Measurements from ENCODE around the gene ULK3. TPM values are rescaled to one million over a fixed set of nuclear protein-coding genes. Genes with fewer than 3 reads are reported as not detected.

Gene ULK3
- total and polyA plus RNA-seq, 10 of the 15 experiments (the other 5 are each of a cell fraction or from before 2014, with no cell fraction given) = 0.64 to 38.8 (median 27.1) TPM

DNA sequence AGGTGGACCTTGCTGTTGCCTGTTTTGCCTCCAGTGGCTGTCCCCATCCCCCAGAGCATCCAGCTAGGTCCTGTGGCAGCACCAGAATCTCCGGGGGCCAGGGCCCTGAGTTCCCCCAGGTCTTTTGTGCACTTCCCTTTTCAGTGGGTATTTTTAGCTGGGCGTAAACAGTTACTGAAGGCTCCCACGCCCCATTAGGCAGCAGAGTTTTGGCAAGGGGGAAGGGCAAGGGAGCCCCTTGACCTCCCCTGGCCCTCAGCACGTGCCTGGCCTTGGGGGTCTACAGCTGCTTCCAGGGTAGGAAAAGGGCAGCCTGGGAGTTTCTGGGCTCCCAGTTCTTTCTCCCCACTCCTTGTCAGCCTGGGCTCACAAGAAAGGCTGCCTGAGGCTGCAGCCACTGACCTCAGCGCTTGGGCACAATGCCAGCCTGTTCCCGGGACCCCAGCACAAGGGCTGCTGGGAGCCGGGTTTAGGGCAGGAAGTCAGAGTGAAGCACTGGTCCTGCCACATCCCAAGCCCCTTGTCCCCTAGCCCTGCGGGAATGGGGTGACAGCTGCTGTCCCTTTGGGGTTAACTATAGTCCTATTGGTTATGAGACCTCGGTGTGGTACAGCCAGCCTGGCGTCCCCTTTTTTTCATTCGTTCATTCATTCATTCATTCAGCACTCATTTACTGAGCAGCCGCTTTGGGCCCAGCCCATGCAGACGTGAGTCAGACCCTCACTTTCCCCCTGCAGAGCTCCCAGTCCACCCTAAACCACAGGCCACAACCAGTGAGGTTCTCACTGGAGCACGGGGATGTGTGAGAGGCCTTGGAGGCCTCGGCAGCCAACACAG, 52.7 kb downstream of the ULK3 start (continued):
- TF ChIP-seq, protein P1, sequence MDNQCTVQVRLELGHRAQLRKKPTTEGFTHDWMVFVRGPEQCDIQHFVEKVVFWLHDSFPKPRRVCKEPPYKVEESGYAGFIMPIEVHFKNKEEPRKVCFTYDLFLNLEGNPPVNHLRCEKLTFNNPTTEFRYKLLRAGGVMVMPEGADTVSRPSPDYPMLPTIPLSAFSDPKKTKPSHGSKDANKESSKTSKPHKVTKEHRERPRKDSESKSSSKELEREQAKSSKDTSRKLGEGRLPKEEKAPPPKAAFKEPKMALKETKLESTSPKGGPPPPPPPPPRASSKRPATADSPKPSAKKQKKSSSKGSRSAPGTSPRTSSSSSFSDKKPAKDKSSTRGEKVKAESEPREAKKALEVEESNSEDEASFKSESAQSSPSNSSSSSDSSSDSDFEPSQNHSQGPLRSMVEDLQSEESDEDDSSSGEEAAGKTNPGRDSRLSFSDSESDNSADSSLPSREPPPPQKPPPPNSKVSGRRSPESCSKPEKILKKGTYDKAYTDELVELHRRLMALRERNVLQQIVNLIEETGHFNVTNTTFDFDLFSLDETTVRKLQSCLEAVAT (IDR thresholded peaks at IDR 0.05) = 0 out of 2 replicates have a peak, but pooled peaks have one; percentile 18
- peak in 1 of 2 experiments; percentile 44; a peak in 1 of 3 replicates for TF ChIP-seq EGR1 (IDR thresholded peaks at IDR 0.05; ENCODE audit: borderline replicate concordance in 1 of 2, low read depth in 2 of 2, low read length in 2 of 2)
- no peak for TF ChIP-seq KDM1A (IDR thresholded peaks at IDR 0.05; ENCODE audit: borderline replicate concordance)
- peak; percentile 88; the same call in 1 of the 2 replicates for TF ChIP-seq CHD2 (IDR thresholded peaks at IDR 0.05; ENCODE audit: borderline replicate concordance, low read depth, low read length)
- peak; percentile 67 for TF ChIP-seq NR2C1 (IDR thresholded peaks at IDR 0.05)
- no peak for TF ChIP-seq CREB1 (IDR thresholded peaks at IDR 0.05; ENCODE audit: low read depth)
- TF ChIP-seq IKZF2 (IDR thresholded peaks at IDR 0.05) = peak; percentile 79 to 86
- TF ChIP-seq MXI1 (IDR thresholded peaks at IDR 0.05; ENCODE audit: low read depth, low read length) = peak; percentile 72
- TF ChIP-seq SUPT20H (IDR thresholded peaks at IDR 0.05; ENCODE audit: borderline replicate concordance, control insufficient read depth, low read depth, low read length) = no peak
- TF ChIP-seq TCF7 (IDR thresholded peaks at IDR 0.05; ENCODE audit: borderline replicate concordance) = no peak
- TF ChIP-seq, protein P2, sequence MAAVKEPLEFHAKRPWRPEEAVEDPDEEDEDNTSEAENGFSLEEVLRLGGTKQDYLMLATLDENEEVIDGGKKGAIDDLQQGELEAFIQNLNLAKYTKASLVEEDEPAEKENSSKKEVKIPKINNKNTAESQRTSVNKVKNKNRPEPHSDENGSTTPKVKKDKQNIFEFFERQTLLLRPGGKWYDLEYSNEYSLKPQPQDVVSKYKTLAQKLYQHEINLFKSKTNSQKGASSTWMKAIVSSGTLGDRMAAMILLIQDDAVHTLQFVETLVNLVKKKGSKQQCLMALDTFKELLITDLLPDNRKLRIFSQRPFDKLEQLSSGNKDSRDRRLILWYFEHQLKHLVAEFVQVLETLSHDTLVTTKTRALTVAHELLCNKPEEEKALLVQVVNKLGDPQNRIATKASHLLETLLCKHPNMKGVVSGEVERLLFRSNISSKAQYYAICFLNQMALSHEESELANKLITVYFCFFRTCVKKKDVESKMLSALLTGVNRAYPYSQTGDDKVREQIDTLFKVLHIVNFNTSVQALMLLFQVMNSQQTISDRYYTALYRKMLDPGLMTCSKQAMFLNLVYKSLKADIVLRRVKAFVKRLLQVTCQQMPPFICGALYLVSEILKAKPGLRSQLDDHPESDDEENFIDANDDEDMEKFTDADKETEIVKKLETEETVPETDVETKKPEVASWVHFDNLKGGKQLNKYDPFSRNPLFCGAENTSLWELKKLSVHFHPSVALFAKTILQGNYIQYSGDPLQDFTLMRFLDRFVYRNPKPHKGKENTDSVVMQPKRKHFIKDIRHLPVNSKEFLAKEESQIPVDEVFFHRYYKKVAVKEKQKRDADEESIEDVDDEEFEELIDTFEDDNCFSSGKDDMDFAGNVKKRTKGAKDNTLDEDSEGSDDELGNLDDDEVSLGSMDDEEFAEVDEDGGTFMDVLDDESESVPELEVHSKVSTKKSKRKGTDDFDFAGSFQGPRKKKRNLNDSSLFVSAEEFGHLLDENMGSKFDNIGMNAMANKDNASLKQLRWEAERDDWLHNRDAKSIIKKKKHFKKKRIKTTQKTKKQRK (IDR thresholded peaks at IDR 0.05; ENCODE audit: low read depth, low read length) = no peak
- peak; percentile 68; the same call in 1 of the 2 replicates for TF ChIP-seq POLR2AphosphoS5 (IDR thresholded peaks at IDR 0.05; ENCODE audit: low read length)
- no peak for TF ChIP-seq ZZZ3 (IDR thresholded peaks at IDR 0.05; ENCODE audit: control insufficient read depth, insufficient read length, low read depth)
- peak; percentile 85 for TF ChIP-seq MTA2 (IDR thresholded peaks at IDR 0.05; ENCODE audit: low read depth)
- TF ChIP-seq GABPA (IDR thresholded peaks at IDR 0.05; ENCODE audit: low read depth) = no peak
- TF ChIP-seq, protein P3, sequence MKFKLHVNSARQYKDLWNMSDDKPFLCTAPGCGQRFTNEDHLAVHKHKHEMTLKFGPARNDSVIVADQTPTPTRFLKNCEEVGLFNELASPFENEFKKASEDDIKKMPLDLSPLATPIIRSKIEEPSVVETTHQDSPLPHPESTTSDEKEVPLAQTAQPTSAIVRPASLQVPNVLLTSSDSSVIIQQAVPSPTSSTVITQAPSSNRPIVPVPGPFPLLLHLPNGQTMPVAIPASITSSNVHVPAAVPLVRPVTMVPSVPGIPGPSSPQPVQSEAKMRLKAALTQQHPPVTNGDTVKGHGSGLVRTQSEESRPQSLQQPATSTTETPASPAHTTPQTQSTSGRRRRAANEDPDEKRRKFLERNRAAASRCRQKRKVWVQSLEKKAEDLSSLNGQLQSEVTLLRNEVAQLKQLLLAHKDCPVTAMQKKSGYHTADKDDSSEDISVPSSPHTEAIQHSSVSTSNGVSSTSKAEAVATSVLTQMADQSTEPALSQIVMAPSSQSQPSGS (IDR thresholded peaks at IDR 0.05; ENCODE audit: low read length) = no peak
- no peak for TF ChIP-seq RAD21 (IDR thresholded peaks at IDR 0.05; ENCODE audit: insufficient read depth, low read depth, low read length)
- TF ChIP-seq, protein P4, sequence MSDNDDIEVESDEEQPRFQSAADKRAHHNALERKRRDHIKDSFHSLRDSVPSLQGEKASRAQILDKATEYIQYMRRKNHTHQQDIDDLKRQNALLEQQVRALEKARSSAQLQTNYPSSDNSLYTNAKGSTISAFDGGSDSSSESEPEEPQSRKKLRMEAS (IDR thresholded peaks at IDR 0.05; ENCODE audit: low read depth, low read length) = peak; percentile 24; the same call in 1 of the 2 replicates
- no peak for TF ChIP-seq RUNX3 (IDR thresholded peaks at IDR 0.05; ENCODE audit: low read length)
- TF ChIP-seq YBX1 (IDR thresholded peaks at IDR 0.05) = no peak
- peak; percentile 63; the same call in 1 of the 2 replicates for TF ChIP-seq SIN3A (IDR thresholded peaks at IDR 0.05; ENCODE audit: low read depth, low read length)
- TF ChIP-seq MYC (IDR thresholded peaks at IDR 0.05; ENCODE audit: insufficient read depth, insufficient read length, insufficient replicate concordance, low read length, severe bottlenecking) = no peak
- 0 out of 2 replicates have a peak, but pooled peaks have one; percentile 27 for TF ChIP-seq ZNF217 (IDR thresholded peaks at IDR 0.05)
- no peak for TF ChIP-seq SMAD5 (IDR thresholded peaks at IDR 0.05; ENCODE audit: low read depth)
- TF ChIP-seq EED (IDR thresholded peaks at IDR 0.05; ENCODE audit: low read depth) = peak; percentile 94

Data from GM12878 (cell line).